HUES64 (cell line): ENCODE data around the gene TMEM170B.
A peak's percentile ranks its signal among the peaks of the same experiment; 100 is the strongest.

Source experiments
- H3K27ac ChIP-seq: 2 replicates; pipeline ENCODE4 v1.7.0; 2013; ENCODE audit warnings: low read depth, low read length, inconsistent platforms
- H3K27me3 ChIP-seq: 2 replicates; pipeline ENCODE4 v1.6.1; 2013; ENCODE audit warnings: mild to moderate bottlenecking, low read length; ENCODE audit not compliant: insufficient read depth
- H3K36me3 ChIP-seq: 2 replicates; pipeline ENCODE4 v1.6.1; 2013; ENCODE audit warnings: mild to moderate bottlenecking, low read length; ENCODE audit not compliant: insufficient read depth
- H3K4me1 ChIP-seq: 2 replicates; pipeline ENCODE4 v1.6.1; 2013; ENCODE audit warnings: mild to moderate bottlenecking, low read length, moderate library complexity; ENCODE audit not compliant: insufficient read depth
- H3K4me3 ChIP-seq: 2 replicates; pipeline ENCODE4 v1.5.1; 2013; ENCODE audit warnings: mild to moderate bottlenecking, low read length, moderate library complexity
- H3K9ac ChIP-seq: 2 replicates; pipeline ENCODE4 v1.6.1; 2013; ENCODE audit warnings: mild to moderate bottlenecking, low read depth, low read length
- H3K9me3 ChIP-seq: 2 replicates; pipeline ENCODE4 v1.6.1; 2013; ENCODE audit warnings: low read depth, low read length; ENCODE audit not compliant: insufficient read depth
- WGBS: fragments of 150-250, 120-280 bp; methylation state at CpG from one replicate; pipeline ENCODE4 v1.1.7; 2013; ENCODE audit warnings: missing lambda C conversion rate; 5-methylcytosine and 5-hydroxymethylcytosine counted together

TMEM170B gene

DNA sequence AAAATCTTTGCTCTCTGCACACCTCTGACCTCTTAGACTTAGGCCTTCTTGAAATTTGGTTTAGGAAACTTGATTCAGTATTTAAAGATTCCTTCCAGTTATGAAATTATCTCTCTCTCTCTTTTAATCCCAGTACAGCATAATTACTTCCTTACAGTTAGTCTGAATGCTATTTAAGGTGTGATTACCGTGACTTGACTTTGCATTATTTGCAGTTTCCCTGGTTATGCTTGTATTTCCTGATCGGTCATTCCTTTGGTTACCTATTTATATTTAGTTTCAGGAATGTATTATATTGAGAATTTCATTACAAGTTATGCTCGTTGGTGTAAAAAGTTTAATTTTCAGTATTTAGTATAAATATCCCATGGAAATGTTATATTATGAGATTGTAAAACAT, 16.3 kb downstream of the TMEM170B start:
- Histone ChIP-seq H3K27ac (no peak overlapping the region), H3K4me3 (no peak overlapping the region)

DNA sequence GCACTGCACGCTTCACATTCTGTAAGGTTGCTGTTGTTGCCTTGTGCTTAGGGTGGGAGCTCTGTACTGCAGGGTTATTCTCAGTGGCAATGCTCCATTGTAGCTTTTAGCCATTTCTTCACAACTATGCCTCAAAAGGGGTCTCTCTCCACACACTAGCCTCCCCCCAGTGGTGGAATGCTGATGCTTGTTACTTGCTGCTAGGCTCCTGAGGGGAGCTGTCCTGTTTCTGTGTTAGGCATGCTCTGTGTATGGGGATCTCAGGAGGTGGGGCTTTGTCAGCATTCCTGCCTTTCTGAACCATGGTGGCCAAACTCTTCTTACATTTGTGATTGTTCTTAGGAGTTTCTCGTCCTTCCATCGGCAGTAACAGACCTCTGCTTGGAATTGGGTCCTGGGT, 18.8 kb downstream of the TMEM170B start:
- Histone ChIP-seq H3K27me3 (no peaks in the 10 kb centered on the region), H3K4me1 (peaks cover 12% of the 10 kb centered on the region), H3K4me3 (no peak overlapping the region), H3K9ac (no peak overlapping the region), H3K9me3 (no peaks in the 10 kb centered on the region), H3K36me3 (no peaks in the 10 kb centered on the region), H3K27ac (peak overlapping the region; percentile 15; the same call in 1 of the 2 replicates)
- WGBS: 71% methylated on average over 3 of the region's 3 CpGs

More for the DNA sequence above, 16.3 kb downstream of the TMEM170B start:
- Histone ChIP-seq H3K36me3 (no peaks in the 10 kb centered on the region), H3K9ac (no peak overlapping the region), H3K9me3 (no peaks in the 10 kb centered on the region), H3K27me3 (no peaks in the 10 kb centered on the region), H3K4me1 (peaks cover 12% of the 10 kb centered on the region)
- WGBS: 80% methylated on average over 1 of the region's 3 CpGs

DNA sequence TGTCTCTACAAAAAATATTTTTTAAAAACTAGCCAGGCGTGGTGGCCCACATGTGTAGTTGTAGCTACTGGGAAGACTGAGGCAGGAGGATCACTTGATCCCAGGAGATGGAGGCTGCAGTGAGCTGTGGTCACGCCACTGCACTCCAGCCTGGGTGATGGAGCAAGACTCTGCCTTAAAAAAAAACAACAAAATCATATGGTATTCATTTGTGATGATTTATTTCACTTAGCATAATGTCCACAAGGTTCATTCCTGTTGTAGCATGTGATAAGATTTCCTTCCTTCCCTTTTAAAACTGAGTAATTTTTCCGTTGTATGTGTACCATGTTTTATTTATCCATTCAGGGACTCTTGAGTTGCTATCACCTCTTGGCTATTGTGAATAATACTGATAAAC, 26.2 kb downstream of the TMEM170B start:
- Histone ChIP-seq H3K36me3 (peaks cover 3% of the 10 kb centered on the region; the same call in 1 of the 2 replicates), H3K9ac (no peak overlapping the region), H3K27me3 (no peaks in the 10 kb centered on the region), H3K9me3 (no peaks in the 10 kb centered on the region), H3K4me1 (no peaks in the 10 kb centered on the region), H3K4me3 (no peak overlapping the region), H3K27ac (no peak overlapping the region)
- 81% methylated on average over 3 of the region's 3 CpGs for WGBS

DNA sequence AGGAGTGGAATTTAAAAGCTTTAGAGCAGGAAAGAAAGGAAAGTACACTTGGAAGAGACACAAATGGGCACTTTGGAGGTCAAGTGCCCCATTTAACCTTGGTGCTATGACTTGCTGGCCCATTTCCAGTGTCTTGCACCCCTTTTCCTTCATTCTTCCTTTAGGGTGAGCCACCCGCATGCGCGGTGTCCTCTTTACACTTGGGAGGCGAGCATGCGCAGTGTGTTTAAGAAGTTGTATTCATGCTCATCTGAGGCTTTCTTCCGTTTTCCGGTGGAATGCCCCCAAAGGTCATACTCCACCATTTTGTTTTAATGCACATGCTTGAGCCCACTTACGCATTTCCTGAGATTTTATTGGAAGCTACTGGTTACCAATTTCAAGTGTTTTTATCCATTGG, 29.1 kb downstream of the TMEM170B start:
- no peaks in the 10 kb centered on the region for H3K27me3 ChIP-seq
- no peak overlapping the region for H3K4me3 ChIP-seq
- H3K9me3 ChIP-seq: no peaks in the 10 kb centered on the region
- H3K27ac ChIP-seq: no peak overlapping the region
- H3K4me1 ChIP-seq: no peaks in the 10 kb centered on the region
- no peak overlapping the region for H3K9ac ChIP-seq
- peaks cover 3% of the 10 kb centered on the region; the same call in 1 of the 2 replicates for H3K36me3 ChIP-seq
- WGBS: 90% methylated on average over 8 of the region's 8 CpGs

DNA sequence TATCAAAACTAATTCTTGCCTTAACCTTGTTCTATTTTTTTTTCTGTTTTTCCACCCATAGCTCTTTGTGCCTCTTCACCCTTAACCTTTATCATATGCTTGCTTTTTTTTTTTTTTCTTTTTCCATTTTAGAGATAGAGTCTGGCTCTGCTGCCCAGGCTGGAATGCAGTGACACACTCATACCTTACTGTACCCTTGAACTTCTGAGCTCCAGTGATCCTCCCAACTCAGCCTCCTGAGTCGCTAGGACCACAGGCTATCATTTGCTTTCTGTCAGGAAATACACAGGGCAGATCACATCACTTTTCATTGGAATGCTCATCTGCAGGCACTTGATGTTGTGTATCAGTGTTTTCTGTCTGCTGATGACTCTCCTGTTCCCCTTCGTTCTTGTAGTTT, 33.5 kb downstream of the TMEM170B start:
- Histone ChIP-seq H3K4me3 (no peak overlapping the region), H3K27ac (no peak overlapping the region), H3K4me1 (no peaks in the 10 kb centered on the region), H3K9ac (no peak overlapping the region), H3K27me3 (no peaks in the 10 kb centered on the region), H3K9me3 (no peaks in the 10 kb centered on the region), H3K36me3 (peaks cover 2% of the 10 kb centered on the region; the same call in 1 of the 2 replicates)
- WGBS: 94% methylated on average over 2 of the region's 2 CpGs

GRCh38 chr6:11575408-11576033, 38.0 kb downstream of the TMEM170B start:
- Histone ChIP-seq H3K27me3 (no peaks in the 10 kb centered on the region), H3K9me3 (no peaks in the 10 kb centered on the region), H3K27ac (no peak overlapping the region), H3K36me3 (no peaks in the 10 kb centered on the region), H3K9ac (no peak overlapping the region), H3K4me3 (no peak overlapping the region), H3K4me1 (no peaks in the 10 kb centered on the region)
- 60% methylated on average over 10 of the region's 10 CpGs for WGBS

GRCh38 chr6:11580686-11581405, 43.3 kb downstream of the TMEM170B start:
- H3K36me3 ChIP-seq: no peaks in the 10 kb centered on the region
- H3K4me3 ChIP-seq: no peak overlapping the region
- no peaks in the 10 kb centered on the region for H3K4me1 ChIP-seq
- no peak overlapping the region for H3K27ac ChIP-seq
- H3K9me3 ChIP-seq: no peaks in the 10 kb centered on the region
- H3K9ac ChIP-seq: no peak overlapping the region
- H3K27me3 ChIP-seq: no peaks in the 10 kb centered on the region
- WGBS: 91% methylated on average over 3 of the region's 4 CpGs

DNA sequence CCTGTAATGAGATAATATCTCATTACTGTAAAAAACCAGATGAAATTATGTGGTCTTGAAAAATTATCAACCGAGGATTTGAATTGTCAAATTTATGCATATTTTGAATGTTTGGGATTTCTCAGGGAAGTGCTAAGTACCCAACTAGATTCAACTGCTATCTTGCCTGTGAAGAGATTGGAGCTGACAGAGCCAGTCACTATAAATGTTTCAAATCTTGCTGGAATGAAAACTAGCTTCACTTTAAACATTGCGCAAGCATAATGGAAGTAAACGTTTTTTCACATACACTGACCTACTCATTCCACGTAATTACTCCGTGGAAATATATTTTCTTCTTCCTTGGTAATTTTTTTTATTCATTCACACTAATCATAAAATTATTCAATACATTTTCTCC, 46.7 kb downstream of the TMEM170B start:
- no peaks in the 10 kb centered on the region for H3K27me3 ChIP-seq
- no peaks in the 10 kb centered on the region for H3K9me3 ChIP-seq
- peaks cover 9% of the 10 kb centered on the region; the same call in 1 of the 2 replicates for H3K4me1 ChIP-seq
- no peaks in the 10 kb centered on the region for H3K36me3 ChIP-seq
- WGBS: 78% methylated on average over 5 of the region's 5 CpGs
- H3K9ac ChIP-seq: no peak overlapping the region
- no peak overlapping the region for H3K27ac ChIP-seq
- no peak overlapping the region for H3K4me3 ChIP-seq

GRCh38 chr6:11585426-11586016, 48.0 kb downstream of the TMEM170B start:
- H3K36me3 ChIP-seq: no peaks in the 10 kb centered on the region
- H3K9me3 ChIP-seq: peaks cover under 1% of the 10 kb centered on the region; the same call in 1 of the 2 replicates
- H3K27me3 ChIP-seq: no peaks in the 10 kb centered on the region
- no peak overlapping the region for H3K4me3 ChIP-seq
- peaks cover 9% of the 10 kb centered on the region; the same call in 1 of the 2 replicates for H3K4me1 ChIP-seq
- 0 out of 2 replicates have a peak overlapping the region, but pooled peaks have one; percentile 18 for H3K9ac ChIP-seq
- WGBS: 0% methylated on average over 1 of the region's 1 CpG
- H3K27ac ChIP-seq: peak overlapping the region; percentile 50

- Histone ChIP-seq H3K9ac (peak overlapping the region; percentile 45; the same call in 1 of the 2 replicates), H3K4me3 (no peak overlapping the region)
- WGBS: 87% methylated on average over 4 of the region's 4 CpGs
These were observed 48.6 kb downstream of the TMEM170B start for GRCh38 chr6:11586117-11586516.

DNA sequence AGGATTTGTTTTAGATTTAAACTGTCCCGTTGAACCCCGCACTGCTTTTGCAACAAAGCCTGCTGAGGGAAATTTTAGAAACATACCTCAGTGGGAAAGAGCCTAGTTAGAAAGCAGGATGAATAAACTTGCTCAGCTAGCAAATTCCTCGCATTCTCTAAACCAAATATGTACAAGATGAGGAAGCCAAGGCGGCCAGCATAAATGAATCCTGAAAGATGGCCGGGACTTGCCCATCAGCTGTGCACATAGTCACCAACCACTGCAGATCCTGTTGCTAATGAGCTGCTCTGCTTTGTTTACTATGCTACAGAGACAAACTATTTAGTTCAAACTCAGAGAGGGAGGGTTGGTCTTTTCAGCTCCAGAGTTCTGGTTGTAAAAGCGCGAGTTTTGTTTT, 49.0 kb downstream of the TMEM170B start:
- Histone ChIP-seq H3K4me1 (peaks cover 9% of the 10 kb centered on the region; the same call in 1 of the 2 replicates), H3K27ac (peak overlapping the region; percentile 64), H3K27me3 (no peaks in the 10 kb centered on the region), H3K4me3 (no peak overlapping the region), H3K36me3 (no peaks in the 10 kb centered on the region), H3K9ac (peak overlapping the region; percentile 45; the same call in 1 of the 2 replicates), H3K9me3 (peaks cover 3% of the 10 kb centered on the region; the same call in 1 of the 2 replicates)
- WGBS: 75% methylated on average over 7 of the region's 7 CpGs

More at GRCh38 chr6:11586117-11586516, 48.6 kb downstream of the TMEM170B start:
- Histone ChIP-seq H3K9me3 (peaks cover 3% of the 10 kb centered on the region; the same call in 1 of the 2 replicates), H3K27ac (peak overlapping the region; percentile 64), H3K27me3 (no peaks in the 10 kb centered on the region), H3K36me3 (no peaks in the 10 kb centered on the region), H3K4me1 (peaks cover 9% of the 10 kb centered on the region; the same call in 1 of the 2 replicates)
